Keratinocyte (primary cell): ENCODE results near the gene MPZL1.

Experiments
- CTCF ChIP-seq, 3 experiments: IDR thresholded peaks in 1 of 3; conservative IDR thresholded peaks in 1 of 3; optimal IDR thresholded peaks in 1 of 3; 2 replicates in 2 of 3; 3 replicates in 1 of 3; pipeline versions ENCODE3 to v1.5.1; 2011; ENCODE audit warnings: low read length in 3 of 3, mild to moderate bottlenecking in 3 of 3, moderate library complexity in 2 of 3, control low read depth in 1 of 3, inconsistent platforms in 1 of 3; ENCODE audit not compliant: insufficient read depth in 2 of 3; ENCODE audit errors: extremely low read depth in 1 of 3
- EZH2 ChIP-seq: IDR thresholded peaks from one replicate; pipeline ENCODE4 v1.6.1; 2012; ENCODE audit warnings: inconsistent platforms, mild to moderate bottlenecking, low read length, moderate library complexity

GRCh38 chr1:167747988-167748387 lies 26.2 kb downstream of the MPZL1 start:
- no peak for TF ChIP-seq EZH2
- no peak for TF ChIP-seq CTCF (optimal IDR thresholded peaks at IDR 0.05 in 1 of 3, IDR thresholded peaks at IDR 0.05 in 1 of 3, conservative IDR thresholded peaks at IDR 0.05 in 1 of 3; ENCODE audit: extremely low read depth in 1 of 3, insufficient read depth in 2 of 3, low read length in 3 of 3)
